Activated effector memory CD4-positive, alpha-beta T cell treated with Interleukin-2 at 50 U/mL for 16 hours (primary cell): ENCODE measurements around the gene CD27.
"Not testable (repeated sequence)": the region's sequence is repeated elsewhere in the genome, so short reads cannot be mapped to it uniquely, and the experiment has no call there.

Experiments used
- DNase-seq: peaks from one replicate; pipeline ENCODE4 v3.0.0-alpha.2; 2020

CD27 gene

DNA sequence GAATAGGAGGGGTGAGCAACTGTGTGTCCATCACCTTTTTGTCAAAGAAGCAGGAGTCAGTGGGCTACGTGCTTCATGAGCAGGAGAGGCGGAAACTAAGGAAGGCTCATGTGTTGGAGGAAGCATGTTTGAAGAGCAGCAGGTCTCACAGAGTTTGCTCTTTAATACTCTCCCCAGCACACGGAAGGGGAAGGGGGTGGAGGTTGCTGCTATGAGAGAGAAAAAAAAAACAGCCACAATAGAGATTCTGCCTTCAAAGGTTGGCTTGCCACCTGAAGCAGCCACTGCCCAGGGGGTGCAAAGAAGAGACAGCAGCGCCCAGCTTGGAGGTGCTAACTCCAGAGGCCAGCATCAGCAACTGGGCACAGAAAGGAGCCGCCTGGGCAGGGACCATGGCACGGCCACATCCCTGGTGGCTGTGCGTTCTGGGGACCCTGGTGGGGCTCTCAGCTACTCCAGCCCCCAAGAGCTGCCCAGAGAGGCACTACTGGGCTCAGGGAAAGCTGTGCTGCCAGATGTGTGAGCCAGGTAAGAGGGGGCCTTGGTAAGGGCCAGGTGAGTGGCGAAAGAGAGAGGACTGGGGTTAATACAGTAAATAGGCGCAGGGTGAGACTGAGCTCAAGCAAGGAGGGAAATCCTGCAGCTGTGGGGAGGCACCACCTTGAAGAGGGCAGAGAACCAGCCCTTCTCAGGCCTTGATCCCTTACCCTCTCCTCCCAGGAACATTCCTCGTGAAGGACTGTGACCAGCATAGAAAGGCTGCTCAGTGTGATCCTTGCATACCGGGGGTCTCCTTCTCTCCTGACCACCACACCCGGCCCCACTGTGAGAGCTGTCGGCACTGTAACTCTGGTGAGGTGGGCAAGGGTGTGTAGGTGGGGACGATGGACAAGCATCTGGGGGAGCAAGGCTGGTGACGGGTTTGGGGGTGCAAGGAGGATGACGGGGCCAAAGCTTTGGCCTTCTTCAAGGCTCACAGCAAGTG lies at the start of gene CD27:
CD27 (plus strand) TSS at position 252 of the 985 bp plus-strand sequence; CDS start at position 393, 141 bp downstream.
- no peak for DNase-seq

DNA sequence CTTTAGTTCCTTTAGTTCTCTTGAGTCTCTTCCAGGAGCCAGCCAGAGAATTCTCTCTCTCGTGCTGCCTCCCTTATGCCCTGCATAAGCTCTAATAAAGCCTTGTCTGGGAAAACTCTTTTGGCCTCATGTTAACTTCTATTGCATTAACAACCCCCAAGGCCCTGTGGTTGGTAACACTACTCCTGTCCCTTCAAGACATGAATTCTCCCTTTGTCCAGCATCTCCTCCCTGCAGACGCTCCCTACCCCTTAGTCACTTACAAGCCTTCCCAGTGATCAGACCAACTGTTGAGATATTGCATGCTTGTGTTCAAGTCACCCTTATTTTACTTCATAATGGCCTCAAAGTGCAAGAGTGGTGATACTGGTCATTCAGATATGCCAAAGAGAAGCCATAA lies 48.7 kb upstream of the CD27 start:
- DNase-seq, result no peak

DNA sequence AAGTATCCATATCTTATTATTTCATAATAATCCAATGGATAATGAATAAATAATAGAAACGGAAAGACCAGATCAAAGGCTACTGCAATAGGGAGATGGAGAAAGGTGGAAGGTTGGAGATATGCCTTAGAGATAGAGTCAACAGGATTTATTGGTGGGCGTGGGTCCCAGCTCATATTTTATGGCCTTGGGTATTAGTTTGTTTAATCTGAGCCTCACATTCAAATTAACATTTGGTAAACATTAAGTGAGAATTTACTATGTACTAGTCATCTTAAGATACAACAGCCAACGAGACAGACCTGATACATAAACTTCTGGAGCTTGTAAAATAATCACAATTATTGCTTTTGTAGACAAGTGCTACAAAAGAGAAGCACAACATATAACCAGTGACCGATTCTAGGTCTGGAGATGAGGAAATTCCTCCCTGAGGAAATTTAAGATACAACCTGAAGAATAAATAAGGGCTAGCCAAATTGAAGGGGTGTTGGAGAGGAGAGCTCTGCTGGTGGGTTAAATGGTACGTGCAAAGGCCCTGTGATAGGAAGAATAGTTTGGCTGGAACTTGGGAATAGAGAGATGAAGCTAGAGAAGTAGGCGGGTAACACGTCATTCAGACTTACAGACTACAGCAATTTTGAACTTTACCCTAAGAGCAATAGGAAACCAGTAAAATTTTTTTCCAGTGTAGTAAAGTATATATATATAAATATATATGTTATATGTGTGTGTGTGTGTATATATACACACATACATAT lies 44.7 kb upstream of the CD27 start:
- DNase-seq, result no peak

DNA sequence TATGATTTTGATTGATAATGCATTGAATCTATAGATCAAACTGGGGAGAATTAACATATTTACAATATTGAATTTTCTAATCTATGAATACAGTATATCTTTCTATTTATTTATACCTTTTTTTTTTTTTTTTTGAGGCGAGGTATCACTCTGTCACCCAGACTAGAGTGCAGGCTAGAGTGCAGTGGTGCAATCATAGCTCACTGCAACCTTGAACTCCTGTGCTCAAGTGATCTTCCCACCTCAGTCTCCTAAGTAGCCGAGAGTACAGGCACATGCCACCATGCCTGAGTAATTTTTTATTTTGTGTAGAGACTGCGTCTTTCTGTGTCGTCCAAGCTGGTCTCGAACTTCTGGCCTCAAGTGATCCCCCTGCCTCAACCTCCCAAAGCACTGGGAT lies 40.4 kb upstream of the CD27 start:
- DNase-seq, result no peak

DNA sequence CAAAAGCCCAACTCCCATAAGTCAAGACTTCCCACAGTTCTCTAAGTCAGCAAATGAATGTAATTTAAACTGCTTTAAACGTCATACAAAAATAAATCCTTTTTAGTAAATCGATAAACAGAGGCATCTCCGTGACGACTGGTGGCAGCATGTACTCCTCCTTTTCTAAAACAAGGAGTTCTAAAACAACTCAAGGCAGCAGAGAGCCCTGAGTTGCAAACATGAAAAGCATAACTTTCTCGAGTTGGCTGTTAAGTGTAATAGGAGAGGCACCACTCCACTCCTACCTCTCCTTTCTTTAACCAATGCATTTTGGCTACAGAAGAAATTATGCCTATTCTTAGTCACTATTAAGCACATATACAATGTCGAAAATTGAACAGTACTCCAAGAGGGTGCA lies 38.8 kb upstream of the CD27 start:
- no peak for DNase-seq

DNA sequence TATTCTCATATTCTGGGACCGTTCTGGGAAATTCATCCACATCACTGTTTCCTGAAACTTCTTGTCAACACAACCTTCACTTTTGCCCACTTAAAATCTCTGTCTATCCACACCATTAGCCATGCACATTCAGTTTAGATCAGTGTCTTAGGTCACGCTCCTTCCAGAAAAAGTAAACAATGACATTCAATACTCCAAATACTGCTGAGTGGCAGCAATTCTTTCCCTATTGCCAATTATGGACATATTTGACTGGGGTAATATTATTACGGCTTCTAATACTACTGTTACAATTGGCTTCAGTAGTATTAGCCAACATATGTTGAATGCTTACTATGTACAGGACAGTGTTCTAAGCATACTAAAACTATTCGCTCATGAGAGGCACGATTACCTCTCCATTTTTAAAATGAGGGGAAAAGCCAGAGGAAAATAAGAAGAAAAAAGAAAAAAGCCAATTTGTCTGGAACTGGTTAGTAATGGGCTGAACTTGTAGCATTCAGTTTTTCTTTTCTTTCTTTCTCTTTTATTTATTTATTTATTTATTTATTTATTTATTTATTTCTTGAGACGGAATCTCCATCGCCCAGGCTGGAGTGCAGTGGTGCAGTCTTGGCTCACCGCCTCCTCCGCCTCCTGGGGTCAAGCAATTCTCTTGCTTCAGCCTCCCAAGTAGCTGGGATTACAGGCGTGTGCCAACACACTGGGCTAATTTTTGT lies 37.4 kb upstream of the CD27 start:
- no peak for DNase-seq

DNA sequence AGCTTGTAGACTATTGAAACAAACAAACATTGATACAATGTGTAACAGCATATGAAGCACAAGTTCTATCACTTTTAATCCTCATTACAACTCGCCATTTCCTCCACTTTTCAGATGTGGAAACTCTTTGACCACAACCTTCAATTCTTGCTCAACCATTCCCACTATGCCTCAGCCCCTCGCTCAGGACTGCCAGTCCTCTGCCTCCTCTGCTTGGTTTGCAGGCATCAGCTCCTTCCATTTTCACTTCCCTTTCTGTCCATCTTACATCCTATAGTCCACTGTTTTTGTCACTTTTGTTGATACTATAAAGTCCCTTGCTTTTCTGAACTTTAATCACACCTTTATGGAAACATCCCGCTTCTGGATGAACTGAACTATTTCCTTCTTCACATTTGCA lies 28.2 kb upstream of the CD27 start:
- DNase-seq, result no peak

DNA sequence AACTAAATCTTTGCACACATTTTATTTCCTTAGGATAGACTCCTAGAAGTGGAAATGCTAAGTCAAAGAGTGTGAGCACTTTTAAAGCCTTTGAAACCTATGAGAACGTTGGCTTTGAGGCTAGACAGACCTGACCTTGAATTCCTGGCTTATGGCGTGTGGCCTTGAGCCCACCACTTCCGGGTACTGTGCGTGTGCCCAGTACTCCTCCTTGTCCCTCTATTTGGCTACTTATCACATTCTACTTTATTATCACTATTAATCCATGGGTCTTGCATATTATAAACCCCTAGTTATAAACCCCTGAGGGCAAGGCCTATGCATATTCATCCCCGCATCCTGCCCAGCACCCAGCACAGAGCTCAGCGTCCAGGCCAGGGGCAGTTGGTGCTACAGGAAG lies 26.0 kb upstream of the CD27 start:
- no peak for DNase-seq

DNA sequence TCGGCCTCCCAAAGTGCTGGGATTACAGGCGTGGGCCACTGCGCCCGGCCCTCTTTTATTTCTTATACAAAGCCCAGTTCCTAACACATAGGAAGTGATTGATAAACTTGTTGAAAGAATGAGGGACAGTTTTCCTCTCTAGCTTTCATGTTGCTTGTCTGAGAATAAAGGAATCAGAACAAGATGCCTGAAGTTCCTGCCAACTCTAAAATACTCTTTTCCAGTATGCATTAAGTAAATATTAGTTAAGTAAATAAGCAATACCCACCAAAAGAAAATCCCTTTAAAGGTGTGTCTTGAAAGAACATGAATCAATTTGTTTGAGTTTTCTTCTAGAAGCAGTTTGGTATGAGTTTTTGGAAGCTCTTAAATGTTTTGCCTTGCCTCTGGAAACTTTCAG lies 24.4 kb upstream of the CD27 start:
- no peak for DNase-seq

DNA sequence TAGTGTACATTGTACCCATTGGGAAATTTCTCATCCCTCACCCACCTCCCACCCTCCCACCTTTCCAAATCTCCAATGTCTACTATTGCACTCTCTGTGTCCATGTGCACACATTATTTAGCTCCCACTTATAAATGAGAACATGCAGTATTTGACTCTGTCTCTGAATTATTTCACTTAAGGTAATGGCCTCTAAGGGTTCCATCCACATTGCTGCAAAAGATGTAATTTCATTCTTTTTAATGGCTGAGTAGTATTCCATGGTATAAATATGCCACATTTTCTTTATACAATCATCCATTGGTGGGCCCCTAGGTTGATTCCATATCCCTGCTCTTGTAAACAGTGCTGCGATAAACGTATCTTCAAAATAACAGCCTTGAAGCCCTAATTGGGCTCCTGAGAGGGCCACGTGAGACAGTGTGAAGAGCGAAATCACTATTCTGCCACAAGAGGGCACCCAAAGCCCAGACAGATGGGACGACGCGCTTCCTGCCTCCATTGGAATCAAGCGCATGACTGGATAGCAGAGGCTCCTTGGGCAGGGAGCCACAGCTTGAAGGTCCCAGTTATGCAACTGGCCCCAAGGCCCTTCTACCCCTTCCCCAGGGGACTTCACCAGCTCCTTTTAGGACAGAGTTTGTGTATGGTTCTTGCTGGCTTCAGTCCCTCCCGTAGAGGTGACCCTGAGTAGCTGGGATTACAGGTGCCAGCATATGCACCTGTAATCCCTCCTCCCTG lies 21.3 kb upstream of the CD27 start:
- DNase-seq, result peak; percentile 63

DNA sequence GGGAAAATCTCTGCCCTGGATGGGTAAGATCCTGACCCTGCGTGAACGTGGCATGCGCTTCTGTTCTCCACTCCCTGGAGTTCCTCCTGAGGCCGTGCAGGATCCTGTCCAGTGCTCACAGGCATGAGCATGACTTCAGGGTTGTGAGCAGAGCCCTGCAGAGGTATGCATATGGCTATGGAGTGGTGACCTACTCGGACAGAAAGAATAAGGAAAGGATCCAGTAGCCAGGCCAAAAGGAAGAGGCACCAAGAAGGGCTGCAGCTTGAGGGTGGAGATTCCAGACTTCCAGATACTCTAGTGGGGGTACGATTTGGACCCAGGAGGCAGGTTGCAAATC lies 20.8 kb upstream of the CD27 start:
- DNase-seq, result no peak

DNA sequence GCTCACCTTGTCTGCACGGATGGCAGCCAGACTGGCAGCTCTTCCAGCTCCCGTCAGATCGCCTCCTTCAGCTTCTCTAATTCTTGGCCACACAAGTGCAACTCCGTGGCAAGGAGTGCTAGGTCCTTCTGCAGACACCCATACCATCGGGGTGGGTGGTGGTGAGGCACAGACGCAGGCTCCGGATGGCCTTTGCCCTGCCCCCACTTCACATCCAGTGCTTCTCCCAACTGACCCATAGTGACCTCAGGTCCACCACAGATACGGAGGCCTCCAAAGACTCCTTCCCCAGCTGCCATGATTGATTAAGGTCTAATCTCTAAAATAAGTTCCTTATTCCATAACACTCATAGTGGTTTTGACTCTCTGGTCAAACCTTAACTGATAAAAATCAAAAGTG lies 19.9 kb upstream of the CD27 start:
- no peak for DNase-seq

DNA sequence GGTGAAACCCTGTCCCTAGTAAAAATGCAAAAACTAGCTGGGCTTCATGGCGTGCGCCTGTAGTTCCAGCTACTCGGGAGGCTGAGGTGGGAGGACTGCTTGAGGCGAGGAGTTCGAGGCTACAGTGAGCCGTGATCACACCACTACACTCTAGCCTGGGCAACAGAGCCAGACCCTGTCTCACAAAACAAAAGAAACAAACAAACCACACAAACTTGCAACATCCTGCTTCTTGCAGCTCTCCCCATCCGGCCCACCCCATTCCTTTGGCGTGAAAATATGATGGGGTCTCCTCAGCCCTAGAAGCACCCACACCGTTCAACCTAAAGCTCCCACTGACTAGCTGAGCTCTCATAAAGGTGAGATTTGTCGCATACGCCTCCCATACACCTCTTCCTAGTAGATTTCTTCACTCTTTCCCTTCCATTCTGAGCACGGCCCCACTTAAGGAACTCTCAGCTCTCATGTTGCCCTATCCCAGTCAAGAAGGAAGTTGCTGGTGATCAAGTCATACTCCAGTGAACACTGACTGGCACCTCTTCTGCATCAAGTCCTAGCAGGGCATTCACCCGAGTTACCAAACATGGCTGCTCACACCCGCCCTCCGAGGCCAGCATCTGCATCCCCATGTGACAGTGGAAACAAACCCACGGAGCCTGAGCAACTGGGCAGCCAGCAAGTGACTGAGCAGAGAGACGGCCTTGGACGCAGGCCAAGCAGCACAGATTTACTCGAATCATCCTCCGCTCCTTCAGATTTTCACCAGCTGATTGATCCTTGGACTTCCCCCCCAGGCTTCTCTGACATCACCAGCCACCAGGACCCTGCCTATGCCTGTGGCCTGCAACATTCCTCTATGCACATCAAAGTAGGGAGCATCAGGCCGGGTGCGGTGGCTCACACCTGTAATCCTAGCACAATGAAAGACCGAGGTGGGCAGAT lies 18.9 kb upstream of the CD27 start:
- DNase-seq, result no peak

DNA sequence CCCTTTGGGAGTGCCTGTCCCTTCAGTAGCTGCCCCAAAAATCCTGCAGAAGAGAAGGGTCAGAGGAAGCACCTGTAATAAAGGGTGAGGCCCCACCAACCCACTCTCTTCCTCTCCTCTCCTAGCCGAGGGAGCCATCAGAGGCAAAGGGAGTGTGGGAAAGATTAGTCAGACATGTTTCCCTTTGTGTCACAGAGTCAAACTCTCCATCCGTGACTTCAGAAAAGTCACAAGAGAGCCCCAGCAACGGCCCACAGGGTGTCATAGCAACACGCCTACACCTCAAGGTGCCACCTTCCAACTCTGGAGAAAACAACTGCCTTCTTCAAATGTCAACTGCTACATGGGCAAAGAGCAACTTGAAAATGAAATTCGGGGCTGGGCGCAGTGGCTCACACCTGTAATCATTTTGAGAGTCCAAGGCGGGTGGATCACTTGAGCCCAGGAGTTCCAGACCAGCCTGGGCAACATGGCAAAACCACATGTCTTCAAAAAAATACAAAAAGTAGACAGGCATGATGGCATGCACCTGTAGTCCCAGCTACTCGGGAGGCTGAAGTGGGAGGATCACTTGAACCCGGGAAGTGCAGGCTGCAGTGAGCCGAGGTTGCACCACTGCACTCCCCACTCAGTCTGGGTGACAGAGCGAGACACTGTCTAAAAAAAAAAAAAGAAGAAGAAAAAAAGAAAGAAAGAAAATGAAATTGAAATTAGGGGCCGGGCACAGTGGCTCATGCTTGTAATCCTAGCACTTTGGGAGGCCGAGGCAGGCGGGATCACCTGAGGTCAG lies 17.7 kb upstream of the CD27 start:
- DNase-seq, result peak; percentile 61

DNA sequence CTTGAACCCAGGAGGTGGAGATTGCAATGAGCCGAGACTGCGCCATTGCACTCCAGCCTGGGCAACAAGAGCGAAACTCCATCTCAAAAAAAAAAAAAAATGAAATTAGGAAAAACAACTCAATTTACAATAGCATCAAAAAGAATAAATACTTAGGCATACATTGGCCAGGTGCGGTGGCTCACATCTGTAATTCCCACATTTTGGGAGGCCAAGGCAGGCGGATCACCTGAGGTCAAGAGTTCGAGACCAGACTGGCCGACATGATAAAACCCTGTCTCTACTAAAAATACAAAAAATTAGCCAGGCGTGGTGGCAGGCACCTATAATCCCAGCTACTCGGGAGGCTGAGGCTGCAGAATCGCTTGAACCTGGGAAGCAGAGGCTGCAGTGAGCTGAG lies 17.0 kb upstream of the CD27 start:
- DNase-seq, result not testable (repeated sequence)

DNA sequence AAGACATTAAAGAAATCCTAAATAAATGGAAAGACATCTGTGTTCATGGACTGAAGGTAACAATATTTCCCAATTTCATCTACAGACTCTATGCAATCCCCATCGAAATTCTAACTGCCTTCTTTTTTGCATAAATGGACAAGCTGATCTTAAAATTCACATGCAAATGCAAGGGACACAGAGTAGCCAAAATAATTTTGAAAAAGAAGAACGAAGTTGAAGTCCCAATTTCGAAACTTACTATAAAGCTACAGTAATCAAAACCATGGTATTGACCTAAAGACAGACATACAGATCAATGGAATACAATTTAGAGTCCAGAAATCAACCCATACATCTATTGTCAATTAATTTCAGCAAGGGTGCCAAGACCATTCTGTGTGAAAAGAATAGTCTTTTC lies 16.4 kb upstream of the CD27 start:
- DNase-seq, result no peak

DNA sequence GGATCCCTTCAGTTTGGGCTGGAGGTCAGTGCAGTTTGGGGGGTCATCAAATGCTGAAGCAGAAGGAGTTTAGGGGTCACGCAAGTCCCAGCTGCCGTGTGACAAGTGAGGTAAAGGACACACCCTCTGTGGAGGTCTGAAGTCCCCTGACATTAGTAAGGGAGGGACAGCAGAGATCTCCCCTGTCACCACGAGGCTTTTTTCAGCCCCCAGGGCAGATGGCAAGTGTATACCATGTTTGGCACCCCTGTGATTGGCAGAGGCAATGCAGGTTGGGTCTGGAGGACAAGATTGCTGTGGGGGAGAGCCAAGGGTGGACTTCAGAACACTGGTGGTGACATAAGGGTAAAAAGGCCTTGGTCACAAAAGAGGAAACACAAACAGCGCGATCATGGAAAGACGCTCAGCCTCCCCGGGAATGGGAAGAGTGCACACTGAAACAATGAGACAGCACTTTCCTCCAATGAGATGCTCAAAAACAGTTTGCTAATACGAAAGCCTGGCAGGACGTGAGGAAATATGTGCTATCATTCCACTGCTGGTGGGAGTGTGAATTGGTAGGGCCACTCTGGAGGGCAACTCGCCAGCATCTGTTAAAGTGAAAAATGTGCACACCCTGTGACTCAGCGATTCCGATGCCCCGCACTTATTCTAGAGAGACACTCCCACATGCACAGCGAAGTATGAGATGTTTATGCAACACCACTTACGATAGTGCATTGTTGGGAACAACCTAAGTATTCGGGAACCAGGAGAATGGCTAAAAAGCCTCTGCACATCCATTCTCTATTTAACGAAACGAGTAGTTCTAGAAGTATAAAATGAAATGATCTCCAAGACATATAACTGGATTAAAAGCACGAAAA lies 14.4 kb upstream of the CD27 start:
- DNase-seq, result no peak

DNA sequence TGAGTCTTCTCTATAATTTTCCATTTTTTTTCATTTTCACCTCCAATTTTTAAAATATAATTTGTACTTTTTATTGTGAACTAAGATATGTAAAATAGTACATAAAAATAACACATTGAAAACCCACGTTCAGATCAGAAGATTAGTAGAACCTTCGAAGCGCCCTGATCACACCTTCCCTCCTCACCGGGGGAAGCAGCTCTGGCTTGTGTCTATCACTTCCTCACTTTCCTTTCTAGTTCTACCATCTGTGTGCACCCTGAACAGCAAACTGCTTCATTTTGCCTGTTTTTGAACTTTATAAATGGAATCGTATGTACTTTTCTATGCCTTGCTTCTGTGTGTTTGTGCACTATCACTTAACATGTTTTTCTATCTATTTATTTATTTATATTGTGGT lies 11.8 kb upstream of the CD27 start:
- DNase-seq, result no peak
